Measurements from ENCODE around the gene SYT1.

The SYT1 gene

DNA sequence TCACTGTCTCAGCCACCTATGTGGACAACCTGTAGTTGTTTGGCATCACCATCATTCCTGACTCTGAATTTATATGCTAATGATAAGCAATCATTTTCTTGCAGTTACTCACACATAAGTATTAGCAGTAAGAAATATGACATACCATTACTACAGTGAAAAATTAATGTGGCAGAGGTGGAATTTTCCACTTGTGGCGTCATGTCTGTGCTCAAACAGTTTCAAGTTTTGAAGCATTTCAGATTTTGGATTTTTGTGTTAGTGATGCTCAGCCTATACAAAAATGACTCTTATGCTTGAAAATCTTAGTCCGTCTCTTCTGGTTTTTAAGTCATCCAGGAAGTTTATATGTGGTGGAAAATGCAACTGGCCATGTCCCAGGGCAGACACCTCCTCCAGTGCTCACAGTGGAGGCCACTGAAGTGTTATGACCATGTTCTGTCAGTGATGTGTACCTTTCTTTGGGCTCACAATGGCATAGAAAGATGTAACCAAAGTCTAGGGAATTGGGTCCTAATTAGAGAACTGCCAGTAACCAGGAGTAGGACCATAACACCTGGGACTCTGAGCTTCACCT, 220.6 kb downstream of the SYT1 start:
- H3K36me3 ChIP-seq (ENCODE audit: control insufficient read depth, insufficient read depth, low read length) = no peaks in the 10 kb centered on the region
- no peaks in the 10 kb centered on the region for H3K9me3 ChIP-seq (ENCODE audit: control insufficient read depth, insufficient read depth, low read depth, low read length)
- H3K9ac ChIP-seq (ENCODE audit: low read length) = no peak overlapping the region
- no peak overlapping the region for H3K4me3 ChIP-seq (ENCODE audit: low read depth, low read length)
- H3K27ac ChIP-seq (ENCODE audit: low read depth, low read length) = no peak overlapping the region
- no peaks in the 10 kb centered on the region for H3K27me3 ChIP-seq (ENCODE audit: control insufficient read depth, insufficient read depth, low read length)
- peaks cover 28% of the 10 kb centered on the region for H3K4me1 ChIP-seq (ENCODE audit: control insufficient read depth, insufficient read depth, low read length)

- H3K27ac ChIP-seq (ENCODE audit: low read depth, low read length) = no peak overlapping the region
- no peak overlapping the region for H3K9ac ChIP-seq (ENCODE audit: low read length)
- no peaks in the 10 kb centered on the region for H3K27me3 ChIP-seq (ENCODE audit: control insufficient read depth, insufficient read depth, low read length)
- H3K4me1 ChIP-seq (ENCODE audit: control insufficient read depth, insufficient read depth, low read length) = peaks cover 28% of the 10 kb centered on the region
- H3K9me3 ChIP-seq (ENCODE audit: control insufficient read depth, insufficient read depth, low read depth, low read length) = no peaks in the 10 kb centered on the region
- H3K36me3 ChIP-seq (ENCODE audit: control insufficient read depth, insufficient read depth, low read length) = no peaks in the 10 kb centered on the region
- no peak overlapping the region for H3K4me3 ChIP-seq (ENCODE audit: low read depth, low read length)
Observed at GRCh38 chr12:79086541-79087296, 222.1 kb downstream of the SYT1 start.

DNA sequence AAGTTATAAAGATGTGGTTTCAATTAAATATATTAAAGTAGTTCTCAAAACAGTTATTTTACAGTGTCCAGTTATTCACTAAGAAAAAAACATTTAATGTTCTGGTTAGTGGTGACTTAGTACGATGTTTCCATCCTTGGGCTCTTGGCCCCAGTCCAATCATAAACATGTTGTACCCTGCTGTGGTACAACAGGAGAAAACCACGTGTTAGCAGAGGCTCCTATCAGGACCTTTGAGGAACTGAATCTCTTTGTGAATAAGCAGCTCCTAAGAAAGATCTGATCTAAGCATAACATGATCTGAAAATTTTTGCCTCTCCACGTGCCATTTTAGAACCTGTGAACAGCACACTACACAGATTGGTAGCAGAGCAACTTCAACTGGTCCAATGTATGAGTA, 234.0 kb downstream of the SYT1 start:
- Histone ChIP-seq H3K4me3 (ENCODE audit: low read depth, low read length) (no peak overlapping the region), H3K9ac (ENCODE audit: low read length) (no peak overlapping the region), H3K27ac (ENCODE audit: low read depth, low read length) (no peak overlapping the region), H3K4me1 (ENCODE audit: control insufficient read depth, insufficient read depth, low read length) (no peaks in the 10 kb centered on the region), H3K9me3 (ENCODE audit: control insufficient read depth, insufficient read depth, low read depth, low read length) (no peaks in the 10 kb centered on the region), H3K27me3 (ENCODE audit: control insufficient read depth, insufficient read depth, low read length) (no peaks in the 10 kb centered on the region), H3K36me3 (ENCODE audit: control insufficient read depth, insufficient read depth, low read length) (no peaks in the 10 kb centered on the region)

DNA sequence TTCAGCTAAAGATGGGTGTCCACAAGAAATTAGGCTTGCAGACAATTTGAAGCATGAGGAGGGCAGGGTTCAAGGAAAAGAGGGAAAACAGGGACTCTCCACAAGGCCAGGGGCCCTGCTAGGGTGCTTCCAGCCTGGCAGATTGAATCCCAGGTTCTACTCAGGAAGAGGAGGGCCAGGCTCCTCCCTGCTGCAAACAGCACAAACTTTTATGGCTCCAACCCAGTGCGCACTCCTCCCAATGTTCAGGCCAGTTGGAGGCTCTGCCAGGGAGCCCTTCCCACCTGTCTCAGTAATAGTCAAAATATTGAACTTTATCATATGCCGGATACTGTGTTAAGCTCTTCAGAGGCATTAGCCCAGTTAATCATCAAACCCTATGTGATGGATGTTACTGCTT, 244.4 kb downstream of the SYT1 start:
- Histone ChIP-seq H3K27ac (ENCODE audit: low read depth, low read length) (no peak overlapping the region), H3K9ac (ENCODE audit: low read length) (no peak overlapping the region), H3K36me3 (ENCODE audit: control insufficient read depth, insufficient read depth, low read length) (no peaks in the 10 kb centered on the region), H3K9me3 (ENCODE audit: control insufficient read depth, insufficient read depth, low read depth, low read length) (no peaks in the 10 kb centered on the region), H3K27me3 (ENCODE audit: control insufficient read depth, insufficient read depth, low read length) (no peaks in the 10 kb centered on the region), H3K4me3 (ENCODE audit: low read depth, low read length) (no peak overlapping the region), H3K4me1 (ENCODE audit: control insufficient read depth, insufficient read depth, low read length) (no peaks in the 10 kb centered on the region)

- no peak overlapping the region for H3K4me3 ChIP-seq (ENCODE audit: low read depth, low read length)
- no peak overlapping the region for H3K9ac ChIP-seq (ENCODE audit: low read length)
Observed at GRCh38 chr12:79114896-79115295, 250.3 kb downstream of the SYT1 start.

DNA sequence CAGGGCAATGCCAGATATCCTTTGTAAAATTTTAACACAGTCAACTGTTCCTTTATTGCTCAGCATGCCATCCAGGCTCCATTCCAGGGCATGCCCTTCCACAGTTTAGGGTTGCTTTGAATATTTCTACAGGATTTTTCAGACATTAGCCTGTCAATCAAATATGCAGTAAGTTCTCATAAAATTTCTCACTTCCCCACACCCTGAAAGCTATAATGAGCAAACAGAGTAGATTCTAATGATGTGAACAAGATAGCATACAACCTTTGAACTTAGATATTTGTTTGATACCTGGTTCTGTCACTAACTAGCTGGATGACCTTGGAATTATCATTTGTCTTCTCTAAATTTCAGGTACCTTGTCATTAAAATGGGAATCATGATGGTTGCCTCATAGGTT, 251.2 kb downstream of the SYT1 start:
- Histone ChIP-seq H3K27ac (ENCODE audit: low read depth, low read length) (no peak overlapping the region), H3K9me3 (ENCODE audit: control insufficient read depth, insufficient read depth, low read depth, low read length) (no peaks in the 10 kb centered on the region), H3K36me3 (ENCODE audit: control insufficient read depth, insufficient read depth, low read length) (no peaks in the 10 kb centered on the region), H3K4me1 (ENCODE audit: control insufficient read depth, insufficient read depth, low read length) (peaks cover 16% of the 10 kb centered on the region), H3K9ac (ENCODE audit: low read length) (no peak overlapping the region), H3K4me3 (ENCODE audit: low read depth, low read length) (no peak overlapping the region), H3K27me3 (ENCODE audit: control insufficient read depth, insufficient read depth, low read length) (no peaks in the 10 kb centered on the region)

More at GRCh38 chr12:79114896-79115295, 250.3 kb downstream of the SYT1 start:
- Histone ChIP-seq H3K27me3 (ENCODE audit: control insufficient read depth, insufficient read depth, low read length) (no peaks in the 10 kb centered on the region), H3K36me3 (ENCODE audit: control insufficient read depth, insufficient read depth, low read length) (no peaks in the 10 kb centered on the region), H3K9me3 (ENCODE audit: control insufficient read depth, insufficient read depth, low read depth, low read length) (no peaks in the 10 kb centered on the region), H3K27ac (ENCODE audit: low read depth, low read length) (no peak overlapping the region), H3K4me1 (ENCODE audit: control insufficient read depth, insufficient read depth, low read length) (peaks cover 13% of the 10 kb centered on the region)

DNA sequence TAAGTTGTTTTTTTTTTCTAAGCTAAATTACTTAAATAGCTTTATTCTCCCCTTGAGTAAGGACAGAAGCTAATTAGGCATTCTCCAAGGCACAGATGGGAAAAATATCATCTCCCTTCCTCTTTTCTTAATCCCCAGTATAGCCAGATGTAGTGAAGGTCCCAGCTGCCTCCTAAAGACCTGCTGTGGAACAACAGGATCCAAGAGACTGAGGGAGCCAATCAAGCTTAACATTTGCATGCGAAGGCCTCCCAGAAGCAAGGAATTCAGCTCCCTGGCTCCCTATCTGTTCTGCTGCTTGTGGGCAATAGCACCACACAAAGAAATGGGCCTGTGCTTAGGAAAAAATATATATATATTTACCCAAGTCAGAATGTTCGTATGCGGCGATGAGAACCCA, 255.2 kb downstream of the SYT1 start:
- H3K4me3 ChIP-seq (ENCODE audit: low read depth, low read length) = no peak overlapping the region
- H3K27ac ChIP-seq (ENCODE audit: low read depth, low read length) = no peak overlapping the region
- no peaks in the 10 kb centered on the region for H3K27me3 ChIP-seq (ENCODE audit: control insufficient read depth, insufficient read depth, low read length)
- H3K36me3 ChIP-seq (ENCODE audit: control insufficient read depth, insufficient read depth, low read length) = no peaks in the 10 kb centered on the region
- no peak overlapping the region for H3K9ac ChIP-seq (ENCODE audit: low read length)
- H3K4me1 ChIP-seq (ENCODE audit: control insufficient read depth, insufficient read depth, low read length) = peaks cover 16% of the 10 kb centered on the region
- H3K9me3 ChIP-seq (ENCODE audit: control insufficient read depth, insufficient read depth, low read depth, low read length) = no peaks in the 10 kb centered on the region

- H3K4me3 ChIP-seq (ENCODE audit: low read depth, low read length) = no peak overlapping the region
- no peak overlapping the region for H3K9ac ChIP-seq (ENCODE audit: low read length)
- no peak overlapping the region for H3K27ac ChIP-seq (ENCODE audit: low read depth, low read length)
- H3K27me3 ChIP-seq (ENCODE audit: control insufficient read depth, insufficient read depth, low read length) = no peaks in the 10 kb centered on the region
- no peaks in the 10 kb centered on the region for H3K9me3 ChIP-seq (ENCODE audit: control insufficient read depth, insufficient read depth, low read depth, low read length)
- H3K36me3 ChIP-seq (ENCODE audit: control insufficient read depth, insufficient read depth, low read length) = no peaks in the 10 kb centered on the region
- peaks cover 16% of the 10 kb centered on the region for H3K4me1 ChIP-seq (ENCODE audit: control insufficient read depth, insufficient read depth, low read length)
Observed at GRCh38 chr12:79121486-79121885, 256.9 kb downstream of the SYT1 start.

- H3K4me3 ChIP-seq (ENCODE audit: low read depth, low read length) = no peak overlapping the region
- no peaks in the 10 kb centered on the region for H3K27me3 ChIP-seq (ENCODE audit: control insufficient read depth, insufficient read depth, low read length)
- H3K36me3 ChIP-seq (ENCODE audit: control insufficient read depth, insufficient read depth, low read length) = no peaks in the 10 kb centered on the region
- H3K4me1 ChIP-seq (ENCODE audit: control insufficient read depth, insufficient read depth, low read length) = peaks cover 8% of the 10 kb centered on the region
- H3K9ac ChIP-seq (ENCODE audit: low read length) = no peak overlapping the region
- no peaks in the 10 kb centered on the region for H3K9me3 ChIP-seq (ENCODE audit: control insufficient read depth, insufficient read depth, low read depth, low read length)
- H3K27ac ChIP-seq (ENCODE audit: low read depth, low read length) = no peak overlapping the region
Observed at GRCh38 chr12:79124385-79124784, 259.8 kb downstream of the SYT1 start.

- Histone ChIP-seq H3K4me1 (ENCODE audit: control insufficient read depth, insufficient read depth, low read length) (no peaks in the 10 kb centered on the region), H3K36me3 (ENCODE audit: control insufficient read depth, insufficient read depth, low read length) (no peaks in the 10 kb centered on the region), H3K4me3 (ENCODE audit: low read depth, low read length) (no peak overlapping the region), H3K27ac (ENCODE audit: low read depth, low read length) (no peak overlapping the region), H3K27me3 (ENCODE audit: control insufficient read depth, insufficient read depth, low read length) (no peaks in the 10 kb centered on the region), H3K9me3 (ENCODE audit: control insufficient read depth, insufficient read depth, low read depth, low read length) (no peaks in the 10 kb centered on the region), H3K9ac (ENCODE audit: low read length) (no peak overlapping the region)
Observed at GRCh38 chr12:79125358-79125757, 260.8 kb downstream of the SYT1 start.

- Histone ChIP-seq H3K36me3 (ENCODE audit: control insufficient read depth, insufficient read depth, low read length) (no peaks in the 10 kb centered on the region), H3K27ac (ENCODE audit: low read depth, low read length) (no peak overlapping the region), H3K4me3 (ENCODE audit: low read depth, low read length) (no peak overlapping the region), H3K9ac (ENCODE audit: low read length) (no peak overlapping the region), H3K9me3 (ENCODE audit: control insufficient read depth, insufficient read depth, low read depth, low read length) (no peaks in the 10 kb centered on the region), H3K4me1 (ENCODE audit: control insufficient read depth, insufficient read depth, low read length) (no peaks in the 10 kb centered on the region), H3K27me3 (ENCODE audit: control insufficient read depth, insufficient read depth, low read length) (no peaks in the 10 kb centered on the region)
Observed at GRCh38 chr12:79127271-79127751, 262.7 kb downstream of the SYT1 start.
